GM19395 (cell line): Measurements from ENCODE around the gene AOAH.
"Not testable (repeated sequence)": the region's sequence is repeated elsewhere in the genome, so short reads cannot be mapped to it uniquely, and the experiment has no call there.

Source experiments
- ATAC-seq: cut with Tn5 transposase; IDR thresholded peaks from one replicate; pipeline ENCODE4 v1.9.1; 2021; ENCODE audit warnings: mild to moderate bottlenecking, moderate library complexity; ENCODE audit not compliant: unreplicated experiment

The AOAH gene

DNA sequence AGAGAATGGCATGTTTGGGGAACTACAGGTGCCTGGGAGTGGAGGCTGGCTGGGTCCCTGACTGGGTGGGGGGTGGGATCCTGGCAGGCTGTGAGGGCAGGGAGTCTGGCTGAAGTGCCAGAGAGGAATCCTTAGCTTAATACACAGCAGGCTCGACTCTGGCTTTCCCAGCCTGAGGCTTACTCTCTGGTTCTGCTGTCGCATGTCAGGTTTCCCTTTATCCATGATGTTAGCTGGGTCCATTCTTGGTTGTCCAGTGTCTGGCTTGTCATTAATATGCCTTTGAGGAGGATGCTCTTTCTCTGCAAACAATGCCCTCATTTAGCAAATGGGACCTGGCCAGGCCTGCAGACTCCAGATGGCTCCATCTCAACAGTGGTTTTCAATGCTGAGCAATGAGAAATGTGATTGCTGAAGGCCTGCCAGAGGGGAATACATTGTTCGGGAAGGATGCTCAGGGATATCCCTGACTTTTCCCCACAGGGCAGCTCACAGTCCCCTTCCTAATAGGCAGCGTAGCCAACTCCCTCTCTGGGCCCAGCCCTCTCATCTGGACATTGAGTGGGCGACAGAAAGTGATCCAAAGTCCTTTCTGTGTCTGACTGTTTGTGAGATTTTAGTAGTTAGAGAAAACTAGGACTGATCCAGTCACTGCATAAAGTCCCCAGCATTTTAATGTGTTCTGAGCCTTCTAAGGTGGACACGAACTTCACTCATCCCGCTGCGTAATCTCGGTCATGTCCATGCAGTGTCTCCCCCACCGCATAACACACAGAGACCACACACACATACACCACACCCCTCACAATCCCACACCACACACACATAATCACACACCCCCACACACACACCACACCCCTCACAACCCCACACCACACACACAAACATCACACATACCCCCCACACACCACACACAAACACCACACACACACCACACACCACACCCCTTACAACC lies 209.7 kb downstream of the AOAH start:
- no peak for ATAC-seq

DNA sequence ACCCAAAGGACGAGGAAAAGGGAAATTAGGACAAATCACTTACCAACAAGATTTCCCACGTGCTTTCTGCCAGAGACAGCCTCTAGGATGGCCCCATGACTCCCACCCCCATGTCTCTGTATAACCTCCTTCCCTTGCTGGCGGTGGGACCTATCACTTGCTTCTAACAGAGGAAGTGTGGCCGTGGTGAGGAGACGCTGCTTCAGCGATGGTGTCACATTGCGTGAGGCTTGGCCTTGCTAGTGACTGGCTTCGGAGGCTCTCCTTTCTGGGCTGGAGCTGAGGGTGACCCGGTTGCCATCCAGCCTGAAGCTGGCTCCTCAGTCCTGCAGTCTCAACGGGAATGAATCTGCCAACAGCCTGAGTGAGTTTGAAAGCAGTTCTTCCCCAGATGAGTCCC lies 210.9 kb downstream of the AOAH start:
- no peak for ATAC-seq

- no peak for ATAC-seq
Measured at GRCh38 chr7:36512616-36513015, 211.7 kb downstream of the AOAH start.

GRCh38 chr7:36509962-36510361 lies 214.3 kb downstream of the AOAH start:
- ATAC-seq, result no peak

GRCh38 chr7:36507475-36508440 lies 216.5 kb downstream of the AOAH start:
- no peak for ATAC-seq

GRCh38 chr7:36506820-36507219 lies 217.5 kb downstream of the AOAH start:
- no peak for ATAC-seq

DNA sequence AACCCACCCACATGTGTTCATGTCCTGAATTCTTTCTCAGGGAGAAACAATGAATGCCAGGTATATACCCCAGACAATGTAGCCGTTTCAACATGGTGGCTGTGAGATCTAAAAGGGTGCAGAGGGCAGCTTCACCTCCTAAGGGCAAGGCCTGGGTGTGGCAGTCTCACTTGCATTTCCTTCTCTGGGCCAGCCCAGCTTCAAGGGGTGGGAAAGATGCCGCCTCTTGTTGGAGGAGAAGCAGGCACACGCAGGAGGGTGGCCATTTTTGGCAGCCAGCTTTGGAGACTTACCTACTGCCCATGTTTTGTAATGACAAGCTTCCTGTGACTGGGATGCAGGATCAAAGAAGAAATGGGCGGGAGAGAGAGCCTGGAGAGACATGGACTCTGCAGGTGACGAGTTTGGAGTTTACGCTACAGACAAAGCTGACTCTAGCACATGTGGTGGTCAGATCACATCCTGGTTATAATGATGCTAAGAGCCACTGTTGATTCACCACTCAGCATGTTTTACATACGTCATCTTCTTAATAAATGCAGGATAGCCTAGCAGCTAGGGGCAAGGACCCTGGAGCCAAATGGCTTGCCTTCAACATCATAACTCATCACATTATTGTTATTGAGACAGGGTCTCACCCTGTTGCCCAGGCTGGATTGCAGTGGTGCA lies 218.0 kb downstream of the AOAH start:
- ATAC-seq, result no peak

GRCh38 chr7:36504617-36505016 lies 219.7 kb downstream of the AOAH start:
- not testable (repeated sequence) for ATAC-seq

GRCh38 chr7:36504216-36504615 lies 220.1 kb downstream of the AOAH start:
- not testable (repeated sequence) for ATAC-seq

GRCh38 chr7:36497775-36498174 lies 226.5 kb downstream of the AOAH start:
- no peak for ATAC-seq

DNA sequence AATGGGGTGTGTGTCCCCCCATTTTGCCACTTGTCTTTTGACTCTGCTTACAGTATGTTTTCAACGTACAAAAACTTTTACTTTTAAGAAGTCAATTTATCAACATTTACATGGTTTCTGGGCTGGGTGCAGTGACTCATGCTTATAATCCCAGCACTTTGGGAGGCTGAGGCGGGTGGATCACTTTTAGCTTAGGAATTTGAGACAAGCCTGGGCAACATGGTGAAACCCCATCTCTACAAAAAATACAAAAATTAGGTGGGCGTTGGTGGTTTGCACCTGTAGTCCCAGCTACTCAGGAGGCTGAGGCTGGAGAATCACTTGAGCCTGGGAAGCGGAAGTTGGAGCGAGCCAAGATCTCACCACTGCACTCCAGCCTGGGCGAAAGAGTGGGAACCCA lies 227.1 kb downstream of the AOAH start:
- not testable (repeated sequence) for ATAC-seq

DNA sequence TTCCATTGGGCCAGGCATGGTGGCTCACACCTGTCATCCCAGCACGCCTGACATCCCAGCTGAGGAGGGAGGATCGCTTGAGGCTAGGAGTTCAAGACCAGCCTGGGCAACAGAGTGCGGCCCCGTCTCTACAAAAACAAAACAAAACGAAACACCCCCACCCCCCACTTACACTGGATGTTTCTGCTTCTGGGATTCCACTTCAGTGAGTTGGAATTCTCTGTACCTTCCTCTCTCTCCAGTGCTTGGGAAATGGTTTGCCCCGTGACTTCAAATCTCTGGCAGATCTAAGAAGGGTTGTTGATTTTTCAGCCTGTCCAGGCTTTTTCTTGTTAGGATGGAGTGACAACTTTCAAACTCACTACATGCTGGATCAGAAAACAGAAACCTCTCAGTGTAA lies 227.7 kb downstream of the AOAH start:
- no peak for ATAC-seq

DNA sequence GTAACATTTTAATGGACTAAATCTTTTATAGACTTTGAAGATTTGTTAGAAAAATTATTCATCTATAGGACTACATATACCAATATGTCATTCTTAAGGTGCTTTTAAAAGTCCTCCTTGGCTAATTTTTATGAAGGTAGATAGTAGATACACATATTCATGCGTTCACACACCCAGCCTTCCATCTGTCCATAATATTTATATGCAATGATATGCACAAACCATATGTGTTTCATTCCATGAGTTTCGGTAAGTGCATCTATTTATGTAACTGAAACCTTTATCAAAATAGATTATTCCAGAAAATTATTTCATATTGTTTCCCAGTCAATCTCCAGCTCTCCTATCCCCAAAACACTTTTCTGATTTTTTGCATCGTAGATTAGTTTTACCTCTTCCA lies 233.0 kb downstream of the AOAH start:
- ATAC-seq, result no peak

DNA sequence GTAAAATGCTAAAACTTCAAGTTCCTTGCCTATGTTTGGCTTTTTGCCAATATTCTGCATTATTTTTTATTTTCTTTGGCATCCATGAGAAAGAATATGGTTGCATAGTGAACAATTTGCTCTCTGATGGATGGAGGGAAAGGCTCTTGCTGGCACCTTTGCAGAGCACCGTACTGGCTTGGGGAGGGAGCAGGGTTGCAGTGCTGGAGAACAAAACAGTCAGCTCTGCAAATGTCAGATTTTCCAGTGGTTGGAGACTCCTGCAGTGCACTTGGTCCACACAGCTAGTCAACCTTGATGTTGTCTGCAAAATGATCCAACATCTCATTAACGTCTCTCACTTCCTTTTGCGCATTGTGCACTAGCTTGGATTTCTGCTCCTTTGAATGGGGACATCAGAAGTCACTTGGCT lies 233.9 kb downstream of the AOAH start:
- no peak for ATAC-seq

- ATAC-seq, result not testable (repeated sequence)
Measured at GRCh38 chr7:36488672-36489071, 235.6 kb downstream of the AOAH start.

DNA sequence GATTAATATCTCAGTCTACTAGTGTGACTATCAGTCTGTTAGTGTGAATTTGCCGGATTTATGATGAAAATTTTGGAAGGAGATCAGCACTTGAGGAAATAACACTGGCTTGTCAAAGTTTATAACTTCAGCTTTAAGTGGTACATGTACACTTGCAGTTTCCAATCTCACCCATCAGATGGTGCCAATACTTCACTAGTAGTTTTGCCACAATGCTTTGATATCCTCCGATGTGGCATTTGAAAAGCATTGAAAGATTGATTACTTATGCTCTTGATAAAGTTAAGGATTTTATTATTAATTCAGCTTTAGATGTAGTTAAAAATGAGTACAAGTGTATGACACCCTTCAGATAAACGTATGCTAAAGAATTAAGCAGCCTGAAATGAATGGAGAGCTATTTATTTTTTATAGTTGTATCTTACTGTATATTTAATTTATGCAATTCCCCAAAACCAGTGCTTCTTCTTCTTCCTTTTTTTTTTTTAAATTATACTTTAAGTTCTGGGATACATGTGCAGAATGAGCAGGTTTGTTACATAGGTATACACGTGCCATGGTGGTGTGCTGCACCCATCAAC lies 236.4 kb downstream of the AOAH start:
- ATAC-seq, result no peak

- no peak for ATAC-seq
Measured at GRCh38 chr7:36486336-36486735, 238.0 kb downstream of the AOAH start.

GRCh38 chr7:36484265-36484664 lies 240.0 kb downstream of the AOAH start:
- ATAC-seq, result no peak

DNA sequence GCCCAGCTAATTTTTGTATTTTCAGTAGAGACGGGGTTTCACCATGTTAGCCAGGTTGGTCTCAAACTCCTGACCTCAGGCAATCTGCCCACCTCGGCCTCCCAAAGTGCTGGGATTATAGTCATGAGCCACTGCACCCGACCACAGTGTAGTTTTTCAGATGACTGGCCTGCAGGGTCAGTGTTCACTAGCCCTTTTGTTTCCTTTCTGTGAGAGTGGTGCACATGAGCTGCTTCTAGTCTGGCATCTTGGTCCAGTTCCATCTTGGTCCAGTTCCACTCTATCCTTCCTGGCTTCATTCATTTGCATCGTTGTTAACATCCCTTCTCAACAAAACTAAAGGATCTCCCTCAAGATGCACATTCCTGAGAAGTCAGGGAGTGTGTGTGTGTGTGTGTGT lies 240.4 kb downstream of the AOAH start:
- ATAC-seq, result not testable (repeated sequence)

DNA sequence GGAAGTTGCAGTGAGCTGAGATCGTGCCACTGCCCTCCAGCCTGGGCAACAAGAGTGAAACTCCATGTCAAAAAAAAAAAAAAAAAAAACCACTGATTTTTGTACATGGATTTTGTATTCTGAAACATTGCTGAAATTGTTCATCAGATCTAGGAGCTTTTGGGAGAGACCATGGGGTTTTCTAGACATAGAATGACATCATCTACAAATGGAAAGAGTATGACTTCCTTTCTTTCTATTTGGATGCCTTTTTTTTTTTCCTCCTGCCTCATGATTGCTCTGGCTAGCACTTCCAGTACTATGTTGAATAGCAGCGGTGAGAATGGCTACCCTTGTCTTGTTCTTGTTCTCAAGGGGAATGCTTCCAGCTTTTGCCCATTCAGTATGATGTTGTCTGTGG lies 245.5 kb downstream of the AOAH start:
- ATAC-seq, result no peak

DNA sequence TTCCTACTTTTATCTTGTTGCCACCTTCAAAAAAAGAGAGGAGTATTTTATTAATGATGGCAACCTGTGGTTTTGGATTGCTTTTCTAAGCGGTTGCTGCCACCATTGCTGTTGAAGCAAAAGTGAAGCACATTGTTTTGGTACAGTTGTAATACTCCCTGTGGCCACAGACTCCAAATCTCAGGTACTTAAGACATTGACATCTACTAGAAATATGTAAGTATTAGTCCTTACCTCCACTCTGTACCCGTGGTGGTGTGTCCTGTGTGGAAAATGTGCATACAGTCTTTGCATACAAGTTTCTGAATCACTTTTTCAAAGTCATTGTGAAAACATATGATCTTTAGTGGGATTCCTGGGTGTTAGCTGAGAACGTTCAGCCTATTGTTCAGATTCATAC lies 248.9 kb downstream of the AOAH start:
- no peak for ATAC-seq
